ENCODE results near the gene TMCO2. TPM values are rescaled to one million over a fixed set of nuclear protein-coding genes. Genes with fewer than 3 reads are reported as not detected.
"Not testable (repeated sequence)": the region's sequence is repeated elsewhere in the genome, so short reads cannot be mapped to it uniquely, and the experiment has no call there.

The TMCO2 gene
- polyA plus RNA-seq (ENCODE audit: insufficient read depth in 1 of 5, insufficient read length in 5 of 5, low replicate concordance in 1 of 5), result not detected
- long read RNA-seq, donor 1, result 0 reads
- long read RNA-seq, donor 2, result 0 reads
- long read RNA-seq, donor 3, result 0 reads
- long read RNA-seq, donor 4, result 0 reads
- long read RNA-seq, donor 5, result 0 reads
- long read RNA-seq, donor 6, result 0 reads
- long read RNA-seq, donor 7, result 0 reads
- long read RNA-seq, donor 8, result 0 reads

DNA sequence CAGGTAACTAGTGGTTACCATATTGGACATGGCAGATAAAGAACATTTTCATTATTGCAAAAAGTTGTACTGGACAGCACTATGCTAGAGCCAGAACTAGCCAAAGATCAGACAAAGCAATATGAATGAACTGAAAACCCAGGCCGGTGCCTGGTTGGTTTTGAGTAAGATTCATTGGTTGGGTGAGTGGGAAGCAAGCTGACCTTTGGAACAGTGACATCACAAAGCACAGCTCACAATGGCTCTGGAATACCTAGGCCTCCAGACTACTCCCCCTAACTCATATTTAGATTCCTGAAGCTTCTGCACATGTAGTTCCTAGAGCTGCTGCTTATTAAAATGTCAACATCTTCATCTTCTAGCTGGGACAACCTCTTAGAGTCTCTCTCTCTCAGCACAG is at the start of gene TMCO2:
TSS of gene TMCO2 (plus strand) at position 283 of the 400 bp plus-strand sequence. CDS start at position 340, 57 bp downstream.
- no peak for DNase-seq

DNA sequence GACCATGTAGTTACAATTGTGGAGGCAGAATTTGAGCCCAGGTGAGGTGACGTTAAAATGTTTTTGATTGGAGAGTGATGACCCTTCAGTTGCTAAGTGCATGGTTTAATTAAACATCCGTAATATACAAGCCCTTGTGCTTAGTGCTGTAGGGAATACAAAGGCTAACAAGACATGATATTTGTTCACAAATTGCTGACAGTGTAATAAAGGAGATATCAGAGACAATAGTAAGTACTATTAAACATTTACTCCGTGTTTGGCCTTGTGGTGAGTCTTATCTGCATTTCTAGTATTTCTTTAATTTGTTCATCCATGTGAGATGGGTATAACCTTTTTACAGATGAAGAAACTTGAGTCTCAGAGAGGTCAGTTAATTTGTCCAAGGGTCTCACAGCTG is 48.6 kb upstream of the TMCO2 start:
- DNase-seq, result no peak

- DNase-seq, result no peak
Measured at GRCh38 chr1:40204856-40205255, 42.9 kb upstream of the TMCO2 start.

GRCh38 chr1:40210511-40211204 is 37.1 kb upstream of the TMCO2 start:
- DNase-seq, result no peak

DNA sequence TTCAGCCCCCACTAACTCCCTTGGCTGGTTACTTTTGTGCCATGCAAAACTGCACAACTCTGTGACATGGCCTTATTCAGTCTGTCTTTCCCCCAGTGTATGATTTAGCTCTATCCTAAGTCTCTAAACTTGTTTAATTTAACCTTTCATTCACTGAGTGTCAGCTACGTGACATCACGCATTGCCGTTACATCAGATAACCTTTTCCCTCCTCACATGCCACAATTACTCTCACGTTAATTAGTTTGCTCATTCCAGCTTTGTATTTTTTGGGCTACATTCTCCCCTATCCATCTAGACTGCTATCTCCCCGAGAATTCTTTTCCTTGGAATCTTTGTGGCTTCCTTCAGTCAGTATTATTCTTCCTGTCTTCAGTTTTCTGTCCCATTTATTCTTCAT is 29.4 kb upstream of the TMCO2 start:
- DNase-seq, result no peak

- not testable (repeated sequence) for DNase-seq
Measured at GRCh38 chr1:40221471-40221905, 26.2 kb upstream of the TMCO2 start.

DNA sequence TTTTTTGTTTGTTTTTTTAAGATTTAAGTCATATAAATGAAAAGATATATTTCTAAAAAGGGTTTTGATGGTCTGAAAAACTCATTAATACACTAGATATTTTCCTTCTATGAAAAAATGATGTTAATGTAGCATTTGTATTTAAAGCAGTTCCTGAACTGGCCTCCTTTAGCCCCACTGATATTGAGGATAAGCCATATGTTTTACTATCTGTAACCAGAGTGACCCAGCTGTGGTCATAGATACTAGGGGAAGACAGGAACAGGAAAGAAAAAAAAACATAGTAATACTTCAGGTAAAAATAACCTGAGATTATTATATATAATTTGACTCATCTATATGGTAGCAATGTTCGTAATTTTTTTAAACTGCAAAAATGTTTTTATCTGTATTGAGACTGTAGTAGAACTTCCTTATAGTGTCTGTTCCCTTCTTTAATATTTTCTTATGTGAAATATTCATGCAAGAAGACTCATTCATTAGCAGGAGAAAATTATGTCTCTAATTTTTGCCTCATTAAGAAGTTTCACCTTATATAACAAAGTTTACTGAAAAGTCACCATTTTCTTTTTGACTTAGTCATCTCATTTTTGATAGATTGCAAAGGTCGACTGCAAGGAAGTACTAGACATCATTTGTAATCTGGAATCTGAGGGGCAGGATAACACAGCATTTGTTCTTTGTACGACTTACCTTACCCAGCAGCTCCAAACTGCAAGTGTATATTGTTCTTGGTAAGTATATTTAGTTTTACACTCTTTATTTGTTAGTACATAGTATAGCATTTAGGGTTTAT is 25.6 kb upstream of the TMCO2 start:
- no peak for DNase-seq

GRCh38 chr1:40224040-40224439 is 23.7 kb upstream of the TMCO2 start:
- DNase-seq, result no peak

DNA sequence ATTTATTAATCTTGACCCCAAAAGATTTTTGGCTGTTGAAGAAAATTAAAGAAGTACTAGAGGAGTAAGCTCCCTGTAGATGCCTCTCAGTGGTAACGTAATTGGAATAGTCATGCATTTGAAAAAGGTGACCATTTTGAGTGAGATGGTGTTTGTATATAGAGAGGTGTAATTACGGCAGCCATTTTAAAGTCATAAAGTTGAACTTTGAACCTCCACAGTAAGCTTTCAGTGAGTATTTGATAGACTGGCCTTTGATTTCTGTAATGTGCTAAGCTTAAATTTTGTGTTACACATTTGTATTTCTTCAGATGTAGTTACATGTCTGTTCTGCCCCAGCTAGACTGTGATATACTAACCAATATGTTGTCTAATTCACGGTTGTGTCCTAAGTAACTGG is 21.5 kb upstream of the TMCO2 start:
- no peak for DNase-seq

GRCh38 chr1:40232444-40232843 is 15.3 kb upstream of the TMCO2 start:
- DNase-seq, result no peak

DNA sequence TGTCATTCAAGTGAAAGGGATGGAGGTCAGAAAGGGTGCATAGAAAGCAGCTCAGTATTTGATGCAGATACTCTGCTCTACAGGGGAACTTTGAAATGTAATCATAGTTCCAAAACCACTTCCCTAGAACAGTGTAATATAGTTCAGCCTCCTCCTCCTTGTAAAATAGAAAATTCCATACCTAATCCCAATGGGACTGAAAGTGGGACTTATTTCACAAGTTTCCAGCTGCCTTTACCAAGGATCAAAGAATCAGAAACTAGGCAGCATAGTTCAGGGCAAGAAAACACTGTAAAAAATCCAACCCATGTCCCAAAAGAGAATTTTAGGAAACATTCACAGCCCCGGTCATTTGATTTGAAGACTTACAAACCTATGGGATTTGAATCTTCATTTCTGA is 8.1 kb upstream of the TMCO2 start:
- DNase-seq, result no peak

DNA sequence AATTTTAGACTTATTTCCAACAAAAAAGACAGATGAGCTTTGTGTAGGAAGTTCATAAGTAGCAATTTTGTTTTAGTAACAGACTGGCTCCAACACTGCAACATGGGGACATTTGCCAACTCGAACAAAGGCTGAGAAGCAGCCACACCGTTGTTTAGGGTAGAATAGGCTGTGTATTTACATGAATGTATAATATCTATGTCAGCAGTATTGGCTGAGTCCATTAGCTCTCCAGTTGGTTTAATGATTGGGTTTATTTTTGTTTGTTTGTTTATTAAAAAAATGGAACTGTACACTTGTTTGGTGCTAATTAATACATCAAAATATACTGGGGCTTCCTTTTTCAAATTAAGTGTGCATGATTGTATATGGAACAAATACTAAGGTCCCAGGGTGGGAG is 7.3 kb upstream of the TMCO2 start:
- no peak for DNase-seq

GRCh38 chr1:40241362-40241761 is 6.4 kb upstream of the TMCO2 start:
- DNase-seq, result no peak

GRCh38 chr1:40243351-40243750 is 4.4 kb upstream of the TMCO2 start:
- no peak for DNase-seq

DNA sequence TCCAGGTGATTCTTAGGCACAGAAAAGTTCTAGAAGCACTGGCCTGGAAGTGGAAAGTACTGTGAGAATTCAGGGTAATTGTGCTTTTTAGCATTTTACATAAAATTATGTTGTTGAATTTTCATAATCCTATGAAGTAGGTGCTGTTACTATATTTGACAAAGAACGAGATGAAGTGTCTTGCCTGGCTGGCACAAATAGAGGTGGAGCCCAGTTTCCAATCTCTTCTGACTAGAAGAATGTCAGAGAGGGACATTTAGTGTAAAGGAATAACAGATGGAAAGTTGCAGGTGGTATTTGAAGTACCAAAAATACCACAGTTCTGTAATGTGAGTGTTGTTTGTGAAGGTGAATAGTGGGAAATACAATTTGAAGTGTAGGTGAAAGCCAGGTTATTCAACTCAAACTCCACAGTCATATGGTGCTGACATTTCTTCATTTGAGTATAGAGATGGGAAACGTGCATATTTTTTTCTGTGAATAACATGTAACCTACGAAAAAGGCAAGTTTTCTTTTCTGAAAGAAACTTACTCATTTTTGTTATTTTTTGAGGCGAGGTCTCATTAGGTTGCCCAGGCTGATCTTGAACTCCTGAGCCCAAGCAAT is 3.5 kb upstream of the TMCO2 start:
- DNase-seq, result no peak

DNA sequence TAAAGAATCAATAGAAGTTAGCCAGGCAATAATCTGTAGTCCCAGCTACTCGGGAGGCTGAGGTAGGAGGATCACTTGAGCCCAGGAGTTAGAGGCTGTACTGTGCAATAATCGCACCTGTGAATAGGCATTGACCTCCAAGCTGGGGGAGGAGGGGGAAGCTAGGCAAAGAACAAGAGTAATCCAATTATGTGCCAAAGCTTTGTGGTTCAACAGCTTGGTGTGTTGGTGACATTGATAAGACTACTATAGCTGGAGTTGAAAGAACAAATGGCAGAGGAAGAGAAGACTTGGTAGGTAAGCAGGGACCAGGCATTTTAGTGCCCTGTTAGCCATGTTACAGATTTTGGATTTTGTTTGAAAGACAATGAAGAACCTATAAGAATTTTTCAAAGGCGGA is 2.1 kb upstream of the TMCO2 start:
- no peak for DNase-seq

- no peak for DNase-seq
Measured at GRCh38 chr1:40248412-40248811, 675 bp downstream of the TMCO2 start.

DNA sequence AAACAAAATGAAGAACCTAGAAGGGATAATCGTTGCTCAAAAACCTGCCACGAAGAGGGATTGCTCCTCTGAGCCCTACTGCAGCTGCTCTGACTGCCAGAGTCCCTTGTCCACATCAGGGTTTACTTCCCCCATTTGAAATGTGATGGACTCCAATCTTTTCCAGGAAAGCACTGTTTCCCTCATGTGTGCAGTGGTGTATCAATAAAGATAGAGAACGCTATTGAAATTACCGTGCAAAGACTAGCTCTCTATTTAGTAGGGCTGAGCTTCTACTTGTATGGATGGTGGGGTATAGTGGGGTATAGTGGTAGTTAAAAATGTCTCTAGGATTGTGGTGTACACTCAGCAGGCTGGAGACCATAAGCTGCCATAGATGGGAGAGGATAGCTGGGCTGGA is 3.7 kb downstream of the TMCO2 start:
- no peak for DNase-seq

DNA sequence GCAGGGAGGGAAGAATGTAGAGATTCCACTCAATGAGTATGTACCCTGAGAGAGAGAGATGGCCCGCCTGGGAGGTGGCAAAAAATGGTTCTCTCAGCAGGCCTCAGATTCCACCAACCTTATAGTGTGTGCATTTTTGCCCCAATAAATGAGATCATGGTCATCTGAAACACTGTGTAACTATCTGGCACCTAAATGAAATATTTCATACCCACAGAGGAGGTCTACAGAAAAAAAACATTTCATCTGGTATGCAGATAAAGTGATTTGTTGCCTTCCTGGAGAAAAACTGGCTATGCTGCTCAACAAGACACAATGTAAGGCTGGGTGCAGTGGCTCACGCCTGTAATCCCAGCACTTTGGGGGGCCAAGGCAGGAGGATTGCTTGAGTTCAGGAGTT is 4.9 kb downstream of the TMCO2 start:
- no peak for DNase-seq

- DNase-seq, result no peak
Measured at GRCh38 chr1:40255231-40255630, 7.5 kb downstream of the TMCO2 start.

- no peak for DNase-seq
Measured at GRCh38 chr1:40256401-40257084, 8.8 kb downstream of the TMCO2 start.

DNA sequence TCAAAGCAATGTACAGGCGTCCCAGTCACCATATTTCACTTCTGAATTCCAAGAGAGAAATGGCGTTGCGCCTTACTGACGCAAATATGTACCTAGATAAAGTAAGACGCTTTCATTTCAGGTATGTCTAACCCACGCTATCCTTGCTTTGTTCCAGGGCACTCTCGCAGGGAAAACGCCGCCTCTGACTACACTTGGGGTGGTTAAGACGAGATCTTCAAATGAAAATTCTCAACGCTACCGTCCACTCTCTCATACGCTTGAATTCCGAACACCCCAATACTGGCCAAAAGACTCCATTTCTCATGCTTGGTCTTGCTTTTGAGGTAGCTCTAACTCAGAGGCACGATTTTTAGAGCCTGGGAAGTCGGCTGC is 9.6 kb downstream of the TMCO2 start:
- DNase-seq, result no peak

All from right lung (tissue), 10 donors.